HL-60 (cell line): ENCODE data around the gene GSTO2.

Source experiments
- CTCF ChIP-seq: IDR thresholded peaks from one replicate; pipeline ENCODE4 v1.5.1; 2011; ENCODE audit warnings: low read length, control low read depth, inconsistent platforms; ENCODE audit not compliant: insufficient read depth
- REST ChIP-seq: IDR thresholded peaks from 2 replicates; pipeline ENCODE4 v1.6.1; 2012; ENCODE audit warnings: low read depth; ENCODE audit not compliant: insufficient replicate concordance

GRCh38 chr10:104232613-104233102, 36.3 kb upstream of the GSTO2 start:
- TF ChIP-seq CTCF (no peak), REST (no peak)
